ENCODE measurements around the gene SLC46A1.

SLC46A1 gene

GRCh38 chr17:28402844-28403243 lies 3.2 kb downstream of the SLC46A1 start:
- no peak for DNase-seq

- no peak for DNase-seq
Measured at GRCh38 chr17:28402224-28402630, 3.8 kb downstream of the SLC46A1 start.

- no peak for DNase-seq
Measured at GRCh38 chr17:28399808-28400207, 6.2 kb downstream of the SLC46A1 start.

GRCh38 chr17:28398280-28398981 lies 7.6 kb downstream of the SLC46A1 start:
- no peak for DNase-seq

- DNase-seq, result no peak
Measured at GRCh38 chr17:28397687-28398279, 8.2 kb downstream of the SLC46A1 start.

- no peak for DNase-seq
Measured at GRCh38 chr17:28397275-28397674, 8.7 kb downstream of the SLC46A1 start.

- DNase-seq, result no peak
Measured at GRCh38 chr17:28396635-28397239, 9.3 kb downstream of the SLC46A1 start.

GRCh38 chr17:28395968-28396367 lies 10.0 kb downstream of the SLC46A1 start:
- DNase-seq, result no peak

- DNase-seq, result no peak
Measured at GRCh38 chr17:28395426-28395825, 10.6 kb downstream of the SLC46A1 start.

GRCh38 chr17:28394337-28395116 lies 11.5 kb downstream of the SLC46A1 start:
- DNase-seq, result no peak

- no peak for DNase-seq
Measured at GRCh38 chr17:28392491-28392890, 13.5 kb downstream of the SLC46A1 start.

GRCh38 chr17:28391401-28391800 lies 14.6 kb downstream of the SLC46A1 start:
- no peak for DNase-seq

GRCh38 chr17:28390984-28391383 lies 15.0 kb downstream of the SLC46A1 start:
- DNase-seq, result no peak

- no peak for DNase-seq
Measured at GRCh38 chr17:28390563-28390962, 15.4 kb downstream of the SLC46A1 start.

- no peak for DNase-seq
Measured at GRCh38 chr17:28390141-28390540, 15.9 kb downstream of the SLC46A1 start.

- no peak for DNase-seq
Measured at GRCh38 chr17:28388106-28388505, 17.9 kb downstream of the SLC46A1 start.

- no peak for DNase-seq
Measured at GRCh38 chr17:28386391-28386790, 19.6 kb downstream of the SLC46A1 start.

- DNase-seq, result no peak
Measured at GRCh38 chr17:28385406-28385805, 20.6 kb downstream of the SLC46A1 start.

GRCh38 chr17:28385037-28385400 lies 21.0 kb downstream of the SLC46A1 start:
- no peak for DNase-seq

- DNase-seq, result peak; percentile 36 to 85
Measured at GRCh38 chr17:28384281-28385036, 21.6 kb downstream of the SLC46A1 start.

- no peak for DNase-seq
Measured at GRCh38 chr17:28381141-28381825, 24.7 kb downstream of the SLC46A1 start.
